ENCODE measurements around the gene LZTR1. TPM values are rescaled to one million over a fixed set of nuclear protein-coding genes. Genes with fewer than 3 reads are reported as not detected.
"Not testable (repeated sequence)": the region's sequence is repeated elsewhere in the genome, so short reads cannot be mapped to it uniquely, and the experiment has no call there.

Gene LZTR1
- total RNA-seq, 1 donor: 53.5 TPM

DNA sequence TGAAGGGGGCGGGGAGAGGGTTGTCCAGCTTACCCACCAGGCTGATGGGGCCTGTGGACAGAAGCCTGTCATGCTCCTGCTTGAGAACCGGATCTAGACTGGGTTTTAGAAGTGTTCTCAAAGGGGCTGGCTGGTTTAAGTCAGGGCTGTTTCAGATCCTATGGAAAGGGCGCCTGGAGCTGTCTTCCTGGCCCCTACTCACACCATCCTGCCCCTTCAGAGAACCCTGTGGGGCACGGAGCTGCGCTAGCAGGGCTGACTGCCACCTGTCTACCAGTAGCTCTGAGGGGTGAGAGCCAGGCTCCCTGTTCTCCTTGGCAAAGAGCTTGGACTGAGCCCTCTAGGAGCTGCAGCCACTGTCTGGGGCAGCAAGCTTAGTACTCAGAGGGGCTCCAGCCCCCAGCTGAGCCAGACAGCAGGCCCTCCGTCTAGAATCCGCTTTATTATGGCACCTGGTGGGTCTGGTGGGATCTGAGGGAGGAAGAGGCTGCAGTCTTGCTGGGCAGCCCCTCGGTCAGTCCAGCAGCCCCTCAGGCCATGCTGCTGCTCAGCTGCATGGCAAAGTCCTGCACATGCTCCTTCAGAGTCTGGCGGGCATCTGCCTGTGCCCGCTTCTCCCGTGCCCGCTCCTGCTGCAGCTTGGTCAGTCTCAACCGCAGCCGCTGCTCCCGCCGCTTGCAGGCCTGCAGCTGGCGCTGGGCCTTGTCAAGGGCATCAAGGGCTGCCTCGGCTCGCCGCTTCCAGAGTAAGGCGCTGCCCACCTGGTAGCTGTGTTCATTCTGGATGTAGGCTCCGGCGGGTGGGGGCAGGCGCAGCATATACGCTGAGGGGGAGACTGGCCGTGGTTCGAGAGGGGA, 17.5 kb downstream of the LZTR1 start:
- H3K4me3 ChIP-seq (ENCODE audit: low read depth, low read length): no peak overlapping the region
- no peak for DNase-seq (ENCODE audit: low read depth)
- TF ChIP-seq CTCF (IDR thresholded peaks at IDR 0.05; ENCODE audit: insufficient read depth, low read length): no peak

DNA sequence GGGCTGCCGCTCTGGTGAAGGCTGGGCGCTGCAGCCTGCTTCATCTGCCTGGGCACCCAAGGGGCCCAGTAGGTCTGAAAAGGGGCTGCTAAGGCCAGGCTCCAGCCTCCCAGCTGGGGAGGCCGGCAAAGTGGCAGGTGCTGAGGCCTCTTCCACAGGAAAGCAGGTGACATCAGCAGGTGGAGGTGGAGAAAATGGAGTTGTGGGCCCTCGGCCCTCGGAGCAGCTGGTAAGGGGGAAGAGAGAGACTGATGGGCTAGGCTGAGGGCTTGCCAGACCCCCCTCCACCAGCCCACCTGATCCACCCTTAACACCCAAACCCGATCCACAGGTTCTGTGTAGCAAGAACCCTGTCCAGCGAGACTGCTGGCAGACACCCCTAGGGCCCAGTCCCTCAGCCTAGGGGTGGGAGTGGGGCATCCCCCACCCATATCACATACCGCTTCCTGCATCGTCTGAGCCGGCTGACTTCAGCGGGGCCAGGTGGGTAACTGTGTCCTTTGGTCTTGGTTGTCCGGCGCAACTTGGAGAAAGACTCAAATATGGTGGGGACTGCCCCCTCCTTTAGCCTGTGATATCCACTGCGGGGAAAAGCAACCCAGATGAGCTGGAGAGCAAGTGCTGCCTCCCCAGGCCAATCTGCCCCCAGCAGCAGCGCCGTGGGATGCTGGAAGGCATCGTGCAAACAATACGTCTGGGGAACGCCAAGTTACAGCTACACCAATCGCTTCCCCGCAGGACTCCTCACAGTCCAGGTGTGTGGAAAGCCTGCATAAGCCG, 18.3 kb downstream of the LZTR1 start:
- no peak for TF ChIP-seq CTCF (IDR thresholded peaks at IDR 0.05; ENCODE audit: insufficient read depth, low read length)
- DNase-seq (ENCODE audit: low read depth): peak; percentile 21
- peak overlapping the region; percentile 84 for H3K4me3 ChIP-seq (ENCODE audit: low read depth, low read length)

DNA sequence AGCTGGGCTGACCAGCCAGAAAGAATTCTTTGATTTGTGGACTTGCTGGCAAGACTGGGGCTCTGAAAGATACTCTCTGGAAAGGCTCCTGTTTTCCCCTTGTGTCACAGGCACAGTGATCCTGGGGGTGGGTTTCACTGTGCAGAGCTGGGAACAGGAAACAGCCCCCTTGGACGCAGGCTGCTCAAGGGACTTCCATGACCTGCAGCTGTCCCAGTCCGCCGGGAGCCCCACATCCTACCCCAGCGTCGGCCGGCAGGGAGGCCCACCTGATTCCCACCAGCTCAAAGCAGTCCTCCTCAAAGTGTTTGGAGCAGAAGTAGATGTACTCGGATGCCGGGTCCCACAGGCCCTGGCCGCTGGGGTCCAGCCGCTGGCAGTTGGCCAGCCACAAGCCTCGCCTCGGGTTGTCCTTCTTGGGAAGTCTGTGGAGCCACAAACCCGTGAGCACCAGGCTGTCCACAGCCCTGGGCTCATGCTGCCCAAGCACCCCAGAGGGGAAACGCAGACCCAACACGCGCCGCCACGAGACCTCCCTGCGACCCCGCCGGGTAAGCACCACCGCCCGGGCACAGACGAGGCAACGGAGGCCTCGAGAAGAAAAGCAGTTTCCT, 19.0 kb downstream of the LZTR1 start:
- no peak for TF ChIP-seq CTCF (IDR thresholded peaks at IDR 0.05; ENCODE audit: insufficient read depth, low read length)
- DNase-seq (ENCODE audit: low read depth): peak; percentile 9
- peak overlapping the region; percentile 84 for H3K4me3 ChIP-seq (ENCODE audit: low read depth, low read length)

DNA sequence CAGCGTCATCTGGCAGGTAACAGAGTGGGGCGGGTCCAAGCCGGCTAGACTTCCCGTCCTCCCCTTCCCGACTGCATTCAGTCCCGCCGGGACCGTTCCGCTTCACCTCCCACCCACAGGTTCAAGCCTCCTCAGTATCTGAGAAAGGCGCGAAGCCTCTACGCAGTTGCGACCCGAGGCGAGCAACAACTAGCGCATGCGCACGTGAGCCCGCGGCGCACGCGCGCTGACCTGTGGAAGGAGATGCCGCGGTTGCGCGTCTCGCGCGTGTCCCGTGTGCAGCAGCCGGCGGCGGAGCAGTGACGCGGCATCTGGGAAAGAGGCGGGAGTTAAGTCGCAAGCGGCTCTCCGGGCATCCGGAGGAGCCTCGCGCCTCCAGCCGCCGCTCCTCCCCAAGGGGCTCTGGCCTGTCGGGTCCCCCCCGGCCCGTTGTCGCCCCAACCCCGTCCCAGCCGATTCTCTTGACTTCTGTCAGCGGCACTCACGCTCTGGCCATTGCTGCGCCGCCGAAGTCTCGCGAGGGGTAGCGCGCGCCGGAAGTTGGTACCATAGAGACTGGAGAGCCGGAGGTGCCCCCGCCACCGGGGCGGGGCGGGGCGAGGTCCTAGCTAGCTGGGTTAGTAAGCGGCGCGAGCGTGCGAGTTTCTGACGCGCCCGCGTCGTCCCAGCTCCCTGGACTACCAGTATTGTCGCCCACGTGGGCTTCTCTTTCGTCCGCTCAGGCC, 19.7 kb downstream of the LZTR1 start, which contains the start of gene THAP7:
TSS of gene THAP7 (minus strand) at position 518 of the 725 bp plus-strand sequence. CDS start at position 311, 207 bp downstream.
- peak within 1 kb of the TSS; percentile 84 for H3K4me3 ChIP-seq (ENCODE audit: low read depth, low read length)
- no peak for TF ChIP-seq CTCF (IDR thresholded peaks at IDR 0.05; ENCODE audit: insufficient read depth, low read length)
- DNase-seq (ENCODE audit: low read depth): peak; percentile 96

DNA sequence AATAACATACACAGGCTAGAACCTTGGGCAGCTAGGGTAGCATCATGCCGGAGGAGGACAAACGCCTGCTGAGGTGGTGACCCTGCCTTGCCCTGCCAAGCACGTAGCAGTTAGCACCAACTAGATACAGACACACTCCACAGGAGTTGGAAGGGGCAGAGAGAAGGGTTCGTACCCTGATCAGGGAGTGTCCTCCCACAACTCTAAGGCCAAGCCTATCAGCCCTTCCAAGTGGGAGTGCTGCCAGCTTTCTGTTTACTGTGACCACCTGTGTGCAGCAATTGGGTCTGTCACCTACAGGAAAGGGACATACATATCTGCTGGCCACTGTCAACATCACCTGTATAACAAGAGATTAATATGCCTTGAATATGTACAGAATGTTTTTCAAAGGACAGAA, 21.7 kb downstream of the LZTR1 start:
- peak overlapping the region; percentile 9 for H3K4me3 ChIP-seq (ENCODE audit: low read depth, low read length)
- no peak for DNase-seq (ENCODE audit: low read depth)
- TF ChIP-seq CTCF (IDR thresholded peaks at IDR 0.05; ENCODE audit: insufficient read depth, low read length): no peak

DNA sequence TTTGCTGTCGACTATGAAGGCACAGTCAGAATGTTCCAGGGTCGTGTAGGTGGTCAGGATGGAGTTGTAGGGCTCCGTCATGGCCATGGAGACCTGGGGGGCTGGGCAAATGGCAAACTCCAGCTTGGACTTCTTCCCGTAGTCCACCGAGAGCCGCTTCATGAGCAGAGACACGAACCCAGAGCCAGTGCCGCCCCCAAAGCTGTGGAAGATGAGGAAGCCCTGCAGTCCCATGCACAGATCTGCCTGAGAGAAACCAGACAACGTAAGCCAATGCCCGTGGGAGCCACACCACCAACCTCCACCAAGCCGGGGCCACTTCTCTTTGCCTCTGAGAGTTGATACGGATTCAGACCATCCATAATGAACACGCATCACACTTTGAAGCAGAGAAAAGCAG, 27.1 kb downstream of the LZTR1 start:
- not testable (repeated sequence) for DNase-seq (ENCODE audit: low read depth); H3K4me3 ChIP-seq (ENCODE audit: low read depth, low read length)
